Measurements from ENCODE around the gene TMX2.
"Not testable (repeated sequence)": the region's sequence is repeated elsewhere in the genome, so short reads cannot be mapped to it uniquely, and the experiment has no call there.

Gene TMX2

GRCh38 chr11:57716726-57717125 is 4.3 kb downstream of the TMX2 start:
- not testable (repeated sequence) for DNase-seq

GRCh38 chr11:57727185-57727584 is 14.8 kb downstream of the TMX2 start:
- no peak for DNase-seq

GRCh38 chr11:57728829-57729228 is 16.4 kb downstream of the TMX2 start:
- DNase-seq = no peak

GRCh38 chr11:57729479-57729878 is 17.1 kb downstream of the TMX2 start:
- DNase-seq = no peak

- DNase-seq = no peak
Measured at GRCh38 chr11:57732661-57733060, 20.3 kb downstream of the TMX2 start.

- no peak for DNase-seq
Measured at GRCh38 chr11:57735619-57736298, 23.4 kb downstream of the TMX2 start.

- peak; percentile 97 for DNase-seq
Measured at GRCh38 chr11:57741132-57742086, 29.0 kb downstream of the TMX2 start, which contains the start of gene SELENOH. Gene SELENOH (plus strand): TSS chr11:57741491. CDS start chr11:57741596, 105 bp downstream.

- no peak for DNase-seq
Measured at GRCh38 chr11:57742087-57742452, 29.7 kb downstream of the TMX2 start.

- no peak for DNase-seq
Measured at GRCh38 chr11:57744357-57744756, 32.0 kb downstream of the TMX2 start.

- DNase-seq = no peak
Measured at GRCh38 chr11:57745206-57745605, 32.8 kb downstream of the TMX2 start.

GRCh38 chr11:57746920-57747319 is 34.5 kb downstream of the TMX2 start:
- no peak for DNase-seq

GRCh38 chr11:57751176-57751575 is 38.8 kb downstream of the TMX2 start:
- no peak for DNase-seq

- peak; percentile 42 for DNase-seq
Measured at GRCh38 chr11:57751676-57752253, 39.4 kb downstream of the TMX2 start, which contains the start of gene BTBD18. Gene BTBD18 (minus strand): TSS chr11:57751819. CDS start chr11:57751188, 631 bp downstream.

GRCh38 chr11:57752954-57753353 is 40.6 kb downstream of the TMX2 start:
- no peak for DNase-seq

- no peak for DNase-seq
Measured at GRCh38 chr11:57758174-57758573, 45.8 kb downstream of the TMX2 start.

- DNase-seq = peak; percentile 98
Measured at GRCh38 chr11:57761301-57762234, 49.2 kb downstream of the TMX2 start, which contains the start of gene CTNND1. Gene CTNND1 (plus strand): TSS chr11:57761802. CDS start chr11:57791479, 29,677 bp downstream.

GRCh38 chr11:57762235-57762861 is 50.0 kb downstream of the TMX2 start:
- DNase-seq = no peak

- DNase-seq = peak; percentile 56
Measured at GRCh38 chr11:57763568-57763967, 51.2 kb downstream of the TMX2 start.

GRCh38 chr11:57764021-57764420 is 51.6 kb downstream of the TMX2 start:
- no peak for DNase-seq

- DNase-seq = no peak
Measured at GRCh38 chr11:57764566-57764965, 52.2 kb downstream of the TMX2 start.

- no peak for DNase-seq
Measured at GRCh38 chr11:57764972-57765371, 52.6 kb downstream of the TMX2 start.

- DNase-seq = no peak
Measured at GRCh38 chr11:57770793-57771192, 58.4 kb downstream of the TMX2 start.
